Posterior vena cava (tissue), 2 donors: ENCODE measurements around the gene ELP1. TPM values are rescaled to one million over a fixed set of nuclear protein-coding genes. Genes with fewer than 3 reads are reported as not detected.
"Not testable (repeated sequence)": the region's sequence is repeated elsewhere in the genome, so short reads cannot be mapped to it uniquely, and the experiment has no call there.

ENCODE experiments used
- DNase-seq: peaks from one replicate; pipeline ENCODE4 v3.0.0-alpha.2; 2020; ENCODE audit warnings: low spot score
- intact Hi-C, 2 donors: fragments of 100-400 bp; cut with DNase I; formaldehyde crosslinking; loops; one replicate each; pipeline versions ENCODE4 v1.14.1 to v1.14.2; 2022 to 2023
- total RNA-seq, 2 donors: library from RNA; stranded (reverse); fragmentation: NEBNext Ultra II Directional; extraction: Animal tissue kit (Norgen Biotek cat#: 25700); gene quantifications; one replicate each; pipeline ENCODE4 v1.2.1, GENCODE V29; 2021
- donor health status: DM: yes; HTN: yes; CAD: no.
- donor health status: DM: yes; HTN: yes; CAD: no.

The ELP1 gene
- total RNA-seq, 2 donors from 2014 or later = 12.9 to 17.3 TPM

DNA sequence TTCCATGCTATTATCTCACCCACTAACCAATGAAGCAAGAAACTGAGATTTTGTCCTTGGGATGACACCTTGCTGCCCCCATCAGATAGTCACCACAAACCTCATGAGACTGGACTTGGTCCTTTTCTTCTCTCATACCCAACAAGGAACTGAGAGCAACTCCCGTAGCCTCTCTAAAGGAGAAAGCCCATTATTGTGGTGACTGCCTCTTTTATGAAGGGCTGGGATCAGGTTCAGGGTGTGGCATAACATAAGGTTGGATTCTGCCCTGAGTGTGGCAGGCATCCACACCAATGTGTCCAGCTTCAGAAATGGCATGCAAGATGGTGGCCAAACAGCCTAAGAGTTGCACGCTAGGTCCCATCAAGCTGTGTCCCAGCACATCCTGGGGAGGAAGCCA, 73.2 kb downstream of the ELP1 start:
- no peak for DNase-seq
- intact Hi-C loops = no loop called here

DNA sequence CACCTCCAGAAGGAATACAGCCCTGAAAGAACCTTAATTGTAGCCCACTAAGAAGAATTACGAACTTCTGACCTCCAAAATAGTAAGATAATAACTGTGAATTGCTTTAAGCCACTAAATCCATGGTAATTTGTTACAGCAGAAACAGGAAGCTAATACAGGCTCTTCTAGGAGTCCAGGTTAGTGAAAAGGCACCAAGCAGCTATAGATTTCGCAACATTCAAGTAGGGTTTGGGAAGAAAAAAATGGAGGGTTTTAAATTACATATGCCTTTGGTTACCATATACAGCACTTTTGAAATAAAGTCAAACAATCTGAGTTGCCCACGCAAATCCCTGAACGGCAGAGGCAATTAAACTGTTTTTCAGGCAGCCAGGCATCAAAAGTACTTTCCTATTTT, 73.6 kb downstream of the ELP1 start:
- intact Hi-C loops = no loop called here

DNA sequence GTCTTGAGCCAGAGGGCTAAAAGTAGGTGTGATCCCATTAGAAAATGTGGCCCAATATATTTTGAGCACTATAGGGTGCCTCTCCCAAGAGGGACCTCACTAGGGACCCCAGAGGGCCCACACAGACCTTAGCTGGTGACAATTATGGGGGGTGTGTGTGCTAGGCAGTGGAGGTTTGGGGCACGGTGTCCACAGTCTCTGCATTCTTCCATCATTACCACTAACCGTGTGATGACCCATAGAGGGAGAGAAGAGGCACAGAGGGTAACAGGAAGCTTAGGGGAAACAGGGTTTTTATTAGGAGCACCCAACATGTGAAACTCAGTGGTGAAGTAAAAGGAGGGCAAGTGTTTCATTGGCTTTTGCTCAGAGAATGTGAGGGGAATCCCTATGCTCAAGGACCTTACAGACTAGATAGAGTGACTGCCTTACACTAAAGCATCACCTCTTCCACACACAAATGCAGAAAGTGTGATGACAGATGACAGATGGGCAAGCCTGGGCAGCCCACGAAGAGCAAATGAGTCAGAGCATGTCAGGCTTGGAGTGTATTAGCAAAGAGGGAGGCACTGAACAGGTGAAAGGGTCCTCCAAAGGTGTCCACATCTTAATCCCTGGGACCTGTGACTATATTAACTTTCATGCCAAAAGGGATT, 74.3 kb downstream of the ELP1 start:
- no peak for DNase-seq
- intact Hi-C loops = no loop called here

More for the DNA sequence above, 73.6 kb downstream of the ELP1 start:
- no peak for DNase-seq

DNA sequence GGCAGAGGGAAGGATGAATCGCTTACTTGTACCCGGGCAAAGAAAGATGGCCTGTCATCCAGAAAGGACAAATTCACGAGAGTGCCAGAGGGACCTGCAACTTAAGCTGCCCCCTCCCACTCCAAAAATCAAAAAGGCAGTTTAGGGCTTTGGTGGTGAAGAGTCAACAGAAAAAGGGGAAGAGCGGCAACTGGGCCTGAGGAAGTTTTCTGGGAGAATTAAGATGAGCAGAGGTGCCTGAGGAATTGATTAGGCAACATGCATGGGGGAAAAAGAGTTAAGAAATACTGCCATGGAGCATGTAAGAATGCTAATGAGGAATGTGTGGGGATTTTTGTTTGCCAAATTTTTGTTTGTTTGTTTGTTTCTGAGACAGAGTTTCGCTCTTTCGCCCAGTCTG, 76.4 kb downstream of the ELP1 start:
- no peak for DNase-seq
- intact Hi-C loops = no loop called here

- no peak for DNase-seq
- intact Hi-C loops = no loop called here
Measured at GRCh38 chr9:108855888-108856287, 78.0 kb downstream of the ELP1 start, which contains the start of gene ACTL7B. ACTL7B (minus strand) TSS chr9:108855986; CDS start chr9:108855930, 56 bp downstream.

DNA sequence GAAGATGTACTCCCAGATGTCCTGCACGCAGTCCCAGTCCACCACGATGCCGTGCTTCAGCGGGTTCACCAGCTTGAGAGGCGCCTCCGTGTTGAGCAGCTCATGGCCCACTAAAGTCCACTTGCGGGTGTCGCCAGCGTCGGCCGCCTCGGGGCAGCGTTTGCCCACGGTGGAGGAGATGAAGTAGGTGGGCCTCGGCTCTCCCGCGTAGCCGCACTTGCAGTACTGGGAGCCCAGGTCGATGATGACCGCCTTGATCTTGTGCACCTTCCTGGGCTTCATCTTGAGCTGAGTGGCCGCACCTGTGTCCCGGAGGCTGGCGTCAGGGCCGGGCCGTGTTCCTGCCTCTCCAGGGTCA, 78.4 kb downstream of the ELP1 start:
- DNase-seq = no peak
- intact Hi-C loops = no loop called here

DNA sequence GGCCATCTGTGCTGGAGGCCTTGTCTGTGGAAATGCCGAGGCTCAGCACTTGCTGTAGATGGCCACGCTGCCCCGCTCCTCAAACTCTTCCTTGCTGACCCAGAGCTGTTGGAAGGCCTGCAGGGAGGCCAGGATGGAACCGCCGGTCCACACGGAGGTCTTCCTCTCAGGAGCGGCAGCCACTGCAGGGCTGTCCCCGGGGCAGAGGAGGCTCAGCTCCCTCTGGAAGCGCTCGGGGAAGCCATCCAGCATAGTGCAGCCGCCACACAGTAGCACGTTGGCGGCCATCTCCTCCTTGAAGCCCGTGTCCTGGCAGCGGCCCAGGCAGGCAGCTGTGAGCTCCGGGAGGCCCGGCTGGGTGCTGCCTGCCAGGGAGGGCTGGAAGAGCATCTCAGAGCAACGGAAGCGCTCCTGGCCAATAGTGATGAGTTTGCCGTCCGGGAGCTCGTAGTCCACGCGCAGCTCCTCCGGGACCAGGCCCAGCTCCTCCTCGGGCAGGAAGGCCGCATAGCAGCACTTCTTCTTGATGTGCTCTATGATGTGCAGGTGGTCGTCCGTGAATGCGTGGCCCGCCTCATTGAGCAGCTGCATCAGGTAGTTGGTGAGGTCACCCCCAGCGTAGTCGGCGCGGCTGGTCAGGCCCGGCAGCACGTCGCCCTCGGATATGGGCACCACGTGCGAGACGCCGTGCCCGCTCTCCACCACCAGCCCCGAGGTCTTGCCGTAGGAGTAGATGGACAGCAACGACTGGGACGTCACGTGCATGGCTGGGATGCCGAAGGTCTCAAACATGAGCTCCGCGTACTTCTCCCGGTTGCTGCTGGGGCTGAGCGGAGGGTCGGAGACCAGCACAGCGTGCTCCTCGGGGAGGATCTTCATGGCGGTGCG, 79.0 kb downstream of the ELP1 start:
- DNase-seq = no peak
- intact Hi-C loops = no loop called here

DNA sequence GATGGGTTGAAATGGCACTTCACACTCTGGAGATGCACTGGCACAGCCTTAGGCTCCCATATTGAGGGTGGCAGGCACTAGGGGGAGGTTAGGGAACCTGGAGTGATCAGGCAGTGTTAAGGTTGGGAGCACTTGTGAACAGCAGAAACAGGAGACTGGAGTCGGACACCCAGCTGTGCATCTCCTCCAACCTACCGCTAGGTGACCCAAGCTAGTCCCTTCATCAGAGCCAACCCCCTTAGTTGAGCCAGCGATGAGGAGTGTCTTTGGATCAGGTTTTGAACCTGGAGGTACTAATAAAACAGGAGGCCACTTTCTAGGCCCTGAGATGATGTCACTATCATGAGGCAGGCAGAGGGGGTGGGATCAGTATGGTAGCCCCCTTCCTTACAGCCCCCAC, 79.8 kb downstream of the ELP1 start:
- no peak for DNase-seq
- intact Hi-C loops = no loop called here

- no peak for DNase-seq
- intact Hi-C loops = no loop called here
Measured at GRCh38 chr9:108852079-108852478, 81.8 kb downstream of the ELP1 start.

GRCh38 chr9:108851138-108851537, 82.8 kb downstream of the ELP1 start:
- DNase-seq = no peak
- intact Hi-C loops = no loop called here

GRCh38 chr9:108850293-108850897, 83.5 kb downstream of the ELP1 start:
- intact Hi-C loops = no loop called here

DNA sequence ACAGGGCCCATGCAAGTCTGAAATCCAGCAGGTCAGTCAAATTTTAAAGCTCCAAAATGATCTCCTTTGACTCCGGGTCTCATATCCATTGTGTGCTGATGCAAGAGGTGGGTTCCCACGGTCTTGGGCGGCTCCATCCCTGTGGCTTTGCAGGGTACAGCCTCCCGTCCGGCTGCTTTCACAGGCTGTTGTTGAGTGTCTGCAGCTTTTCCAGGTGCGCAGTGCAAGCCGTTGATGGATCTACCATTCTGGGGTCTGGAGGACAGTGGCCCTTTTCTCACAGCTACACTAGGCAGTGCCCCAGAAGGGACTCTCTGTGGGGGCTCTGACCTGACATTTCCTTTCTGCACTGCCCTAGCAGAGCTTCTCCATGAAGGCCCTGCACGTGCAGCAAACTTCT, 85.6 kb downstream of the ELP1 start:
- DNase-seq, intact Hi-C loops: not testable (repeated sequence)

More at GRCh38 chr9:108850293-108850897, 83.5 kb downstream of the ELP1 start:
- no peak for DNase-seq

- no peak for DNase-seq
Measured at GRCh38 chr9:108845947-108846346, 88.0 kb downstream of the ELP1 start.

GRCh38 chr9:108845507-108845906, 88.4 kb downstream of the ELP1 start:
- DNase-seq = no peak
- intact Hi-C loops = no loop called here

More at GRCh38 chr9:108845947-108846346, 88.0 kb downstream of the ELP1 start:
- intact Hi-C loops = no loop called here

DNA sequence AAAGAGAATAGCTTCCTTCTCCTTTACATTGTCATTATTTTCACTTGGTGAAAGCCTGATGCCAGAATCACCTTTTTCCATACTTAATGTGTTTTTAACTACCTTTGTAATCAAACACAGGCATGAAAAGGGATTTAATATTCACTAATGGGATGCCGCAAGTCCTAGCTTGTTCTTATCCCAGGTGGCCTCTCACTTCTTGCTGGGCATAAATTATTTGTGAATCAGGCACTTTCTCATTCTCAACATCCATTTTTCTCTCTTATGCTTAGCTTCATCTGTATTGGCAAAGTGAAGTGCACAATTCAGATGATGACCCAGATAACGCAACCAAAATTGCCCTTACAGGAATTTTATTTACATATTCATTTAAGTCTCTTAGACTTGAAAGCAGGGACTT, 89.1 kb downstream of the ELP1 start:
- intact Hi-C loops = no loop called here
- DNase-seq = no peak

DNA sequence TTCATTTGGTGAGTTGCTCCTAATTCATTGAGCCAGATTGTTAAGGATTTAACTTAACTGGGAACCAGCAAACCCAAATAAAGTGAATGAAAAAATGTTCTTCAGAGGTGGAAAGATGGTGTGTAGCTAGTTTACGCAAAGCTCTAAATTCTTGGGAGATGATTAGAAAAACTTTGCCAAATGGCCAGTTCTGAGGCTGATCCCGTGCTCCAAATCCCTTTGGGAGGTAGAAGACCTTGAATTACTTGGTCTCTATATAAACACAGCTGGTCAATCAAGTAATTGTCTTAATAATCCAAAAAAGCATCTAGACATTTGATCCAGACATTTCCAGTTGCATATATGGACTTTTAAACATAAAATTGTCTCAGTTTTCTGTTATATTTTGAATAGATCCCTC, 89.5 kb downstream of the ELP1 start:
- intact Hi-C loops = no loop called here

GRCh38 chr9:108842610-108843295, 91.2 kb downstream of the ELP1 start:
- intact Hi-C loops = no loop called here
- DNase-seq = no peak

More for the DNA sequence above, 89.5 kb downstream of the ELP1 start:
- DNase-seq = no peak

DNA sequence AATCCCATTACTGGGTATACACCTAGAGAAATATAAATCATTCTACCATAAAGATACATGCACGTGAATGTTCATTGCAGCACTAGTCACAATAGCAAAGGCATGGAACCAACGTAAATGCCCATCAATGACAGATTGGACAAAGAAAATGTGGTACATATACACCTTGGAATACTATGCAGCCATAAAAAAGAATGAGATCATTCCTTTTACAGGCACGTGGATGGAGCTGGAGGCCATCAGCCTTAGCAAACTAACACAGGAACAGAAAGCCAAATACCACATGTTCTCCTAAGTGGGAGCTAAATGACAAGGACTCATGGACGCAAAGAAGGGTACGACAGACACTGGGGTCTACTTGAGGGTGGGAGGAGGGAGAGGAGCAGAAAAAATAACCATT, 94.4 kb downstream of the ELP1 start:
- intact Hi-C loops = not testable (repeated sequence)

DNA sequence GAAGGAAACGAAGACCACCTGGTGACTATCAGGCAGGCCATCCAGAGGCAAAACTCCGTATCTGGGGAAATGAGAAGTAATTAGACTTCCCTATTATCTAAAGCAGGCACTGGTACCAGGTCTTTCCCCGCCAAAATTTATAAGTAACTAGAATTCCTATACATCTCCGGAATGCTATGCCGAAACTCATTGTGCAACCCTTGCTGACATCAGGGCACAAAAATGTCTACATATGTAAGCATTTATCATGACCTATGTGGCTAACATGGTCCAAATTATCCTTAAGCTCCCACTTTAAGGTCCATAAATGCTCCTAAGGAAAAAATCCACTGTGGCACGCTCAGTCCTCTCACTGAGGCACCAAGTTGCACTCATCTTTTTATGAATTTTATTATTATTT, 95.9 kb downstream of the ELP1 start:
- DNase-seq = no peak
- intact Hi-C loops = no loop called here

More for the DNA sequence above, 94.4 kb downstream of the ELP1 start:
- not testable (repeated sequence) for DNase-seq

GRCh38 chr9:108837530-108837929, 96.4 kb downstream of the ELP1 start:
- intact Hi-C loops = no loop called here
- no peak for DNase-seq
